Measurements from ENCODE around the gene BMP6. TPM values are rescaled to one million over a fixed set of nuclear protein-coding genes. Genes with fewer than 3 reads are reported as not detected.

The BMP6 gene
- polyA plus RNA-seq, 1 donor (not counting 4 experiments of a cell fraction or from before 2014, with no cell fraction given) = 0.05 TPM

GRCh38 chr6:7827142-7827541 is 101.2 kb downstream of the BMP6 start:
- dilution Hi-C loops (cut with MboI; ENCODE audit: extremely low pct_ligation_motif_present, low sequenced_read_pairs) = no loop called here
- Histone ChIP-seq H3K4me2 (ENCODE audit: control insufficient read depth, extremely low read depth, insufficient read depth, low read depth, low read length) (no peak overlapping the region), H3K79me2 (ENCODE audit: control insufficient read depth, insufficient read depth, low read length) (no peaks in the 10 kb centered on the region), H3K4me3 (ENCODE audit: control insufficient read depth in 2 of 3, extremely low read depth in 1 of 3, insufficient read depth in 2 of 3, low read depth in 1 of 3, low read length in 3 of 3) (no peak overlapping the region), H3K27ac (ENCODE audit: control insufficient read depth, insufficient read depth, low read length) (no peak overlapping the region), H3K27me3 (ENCODE audit: control insufficient read depth, extremely low read depth, insufficient read depth, low read length) (no peaks in the 10 kb centered on the region), H3K9me3 (ENCODE audit: control insufficient read depth, low read depth, low read length) (no peaks in the 10 kb centered on the region), H3K4me1 (ENCODE audit: control insufficient read depth, extremely low read depth, insufficient read depth, low read length) (no peaks in the 10 kb centered on the region), H3K9ac (ENCODE audit: control insufficient read depth, extremely low read depth, insufficient read depth, low read length) (no peak overlapping the region), H3K9me1 (ENCODE audit: control insufficient read depth, extremely low read depth, insufficient read depth, low read length) (no peaks in the 10 kb centered on the region), H3K36me3 (ENCODE audit: control insufficient read depth in 2 of 2, extremely low read depth in 1 of 2, insufficient read depth in 2 of 2, low read length in 2 of 2) (no peaks in the 10 kb centered on the region), H4K20me1 (ENCODE audit: control insufficient read depth, extremely low read depth, insufficient read depth, low read length) (no peaks in the 10 kb centered on the region), H2AFZ (ENCODE audit: control insufficient read depth, low read length) (no peak overlapping the region)
- DNase-seq (ENCODE audit: low read depth, low spot score) (no peak), FAIRE-seq (no peak)
- TF ChIP-seq EZH2 (IDR thresholded peaks at IDR 0.05; ENCODE audit: low read length) (no peak), CTCF (optimal IDR thresholded peaks at IDR 0.05 in 1 of 3, IDR thresholded peaks at IDR 0.05 in 1 of 3, conservative IDR thresholded peaks at IDR 0.05 in 1 of 3; ENCODE audit: extremely low read depth in 1 of 3, insufficient read depth in 2 of 3, low read length in 3 of 3) (no peak)

DNA sequence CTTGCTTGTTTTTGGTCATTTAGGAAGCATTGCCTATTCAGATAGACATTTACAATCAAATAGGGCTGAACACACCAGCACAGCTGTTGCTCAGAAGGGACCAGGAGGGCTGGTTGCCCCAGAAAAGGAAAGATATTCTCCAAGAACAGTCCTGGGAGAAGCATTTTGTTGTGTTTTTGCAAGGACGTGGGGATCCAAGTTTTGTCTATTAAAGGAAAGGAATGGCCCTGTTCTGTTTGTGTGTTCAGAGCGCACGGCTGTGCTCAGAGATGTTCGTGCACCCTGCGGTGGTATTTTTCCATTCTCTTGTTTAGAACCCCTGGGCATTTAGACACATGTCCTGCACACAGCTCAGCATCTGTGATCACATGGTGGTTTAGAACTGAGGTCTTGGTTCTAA is 102.2 kb downstream of the BMP6 start:
- H3K36me3 ChIP-seq (ENCODE audit: control insufficient read depth in 2 of 2, extremely low read depth in 1 of 2, insufficient read depth in 2 of 2, low read length in 2 of 2) = no peaks in the 10 kb centered on the region
- H3K79me2 ChIP-seq (ENCODE audit: control insufficient read depth, insufficient read depth, low read length) = no peaks in the 10 kb centered on the region
- H3K9me3 ChIP-seq (ENCODE audit: control insufficient read depth, low read depth, low read length) = no peaks in the 10 kb centered on the region
- H4K20me1 ChIP-seq (ENCODE audit: control insufficient read depth, extremely low read depth, insufficient read depth, low read length) = no peaks in the 10 kb centered on the region
- H2AFZ ChIP-seq (ENCODE audit: control insufficient read depth, low read length) = no peak overlapping the region
- H3K9ac ChIP-seq (ENCODE audit: control insufficient read depth, extremely low read depth, insufficient read depth, low read length) = no peak overlapping the region
- FAIRE-seq (no peak), DNase-seq (ENCODE audit: low read depth, low spot score) (no peak)
- H3K9me1 ChIP-seq (ENCODE audit: control insufficient read depth, extremely low read depth, insufficient read depth, low read length) = no peaks in the 10 kb centered on the region
- H3K4me1 ChIP-seq (ENCODE audit: control insufficient read depth, extremely low read depth, insufficient read depth, low read length) = no peaks in the 10 kb centered on the region
- dilution Hi-C loops (cut with MboI; ENCODE audit: extremely low pct_ligation_motif_present, low sequenced_read_pairs) = no loop called here
- H3K4me2 ChIP-seq (ENCODE audit: control insufficient read depth, extremely low read depth, insufficient read depth, low read depth, low read length) = no peak overlapping the region
- H3K4me3 ChIP-seq (ENCODE audit: control insufficient read depth in 2 of 3, extremely low read depth in 1 of 3, insufficient read depth in 2 of 3, low read depth in 1 of 3, low read length in 3 of 3) = no peak overlapping the region
- no peaks in the 10 kb centered on the region for H3K27me3 ChIP-seq (ENCODE audit: control insufficient read depth, extremely low read depth, insufficient read depth, low read length)
- TF ChIP-seq CTCF (optimal IDR thresholded peaks at IDR 0.05 in 1 of 3, IDR thresholded peaks at IDR 0.05 in 1 of 3, conservative IDR thresholded peaks at IDR 0.05 in 1 of 3; ENCODE audit: extremely low read depth in 1 of 3, insufficient read depth in 2 of 3, low read length in 3 of 3) = no peak
- no peak for TF ChIP-seq EZH2 (IDR thresholded peaks at IDR 0.05; ENCODE audit: low read length)
- no peak overlapping the region for H3K27ac ChIP-seq (ENCODE audit: control insufficient read depth, insufficient read depth, low read length)

All from keratinocyte (primary cell).